ENCODE results near the gene PHLDB3.

The PHLDB3 gene

DNA sequence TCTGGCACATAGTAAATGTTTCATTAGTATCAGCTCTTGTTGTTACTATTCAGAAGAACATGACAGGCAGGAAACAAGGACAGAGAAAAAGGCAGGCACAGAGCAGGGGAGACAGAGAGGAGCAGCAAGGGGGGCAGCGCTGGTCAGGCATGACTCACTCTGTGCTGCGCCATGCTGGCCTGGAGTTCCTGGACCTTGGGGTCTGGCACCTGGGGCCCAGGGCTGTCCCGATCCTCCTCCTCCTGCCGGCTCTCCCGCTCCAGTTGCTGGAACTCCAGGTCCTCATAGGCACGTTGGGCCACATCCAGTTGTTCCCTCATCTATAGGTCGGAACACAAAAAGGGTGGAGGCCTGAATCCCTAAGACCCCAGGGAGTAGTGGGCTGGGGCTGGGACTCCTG, 7.6 kb downstream of the PHLDB3 start:
- no peak for DNase-seq (ENCODE audit: low spot score)

DNA sequence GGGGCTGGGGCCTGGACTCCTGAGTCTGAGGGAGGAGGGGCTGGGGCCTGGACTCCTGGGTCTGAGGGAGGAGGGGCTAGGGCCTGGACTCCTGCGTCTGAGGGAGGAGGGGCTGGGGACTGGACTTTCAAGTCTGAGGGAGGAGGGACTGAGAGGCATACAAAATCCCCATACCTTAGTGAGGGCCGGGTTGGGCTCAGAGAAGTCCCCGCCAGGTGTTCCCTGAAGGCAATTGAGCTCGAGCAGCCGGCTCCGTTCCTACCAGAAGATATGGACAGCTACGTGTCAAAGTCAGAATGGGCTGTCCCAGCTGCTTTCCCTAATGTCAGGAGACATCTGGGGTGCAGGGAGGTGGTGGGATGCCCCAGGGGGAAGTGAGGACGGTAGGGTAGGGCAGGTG, 9.5 kb downstream of the PHLDB3 start:
- DNase-seq (ENCODE audit: low spot score) = no peak

DNA sequence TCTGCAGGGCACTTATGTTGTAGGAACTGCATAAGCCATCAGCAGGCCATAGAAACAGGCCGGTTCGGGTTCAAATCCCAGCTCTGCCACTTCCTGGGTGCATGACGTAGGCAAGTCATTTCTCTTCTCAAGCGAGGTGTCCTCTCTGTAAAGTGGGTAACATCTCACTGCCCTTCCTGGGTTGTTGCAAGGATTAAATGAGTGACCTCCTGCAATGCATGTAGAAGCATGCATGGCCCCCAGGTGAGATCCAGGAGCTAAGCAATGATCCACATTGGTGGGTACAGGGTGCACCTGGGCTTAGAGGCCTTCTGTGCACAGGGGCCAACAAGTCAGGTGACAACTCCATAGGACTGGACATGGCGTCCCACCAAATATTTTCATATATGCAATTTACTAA, 13.8 kb downstream of the PHLDB3 start:
- no peak for DNase-seq (ENCODE audit: low spot score)

DNA sequence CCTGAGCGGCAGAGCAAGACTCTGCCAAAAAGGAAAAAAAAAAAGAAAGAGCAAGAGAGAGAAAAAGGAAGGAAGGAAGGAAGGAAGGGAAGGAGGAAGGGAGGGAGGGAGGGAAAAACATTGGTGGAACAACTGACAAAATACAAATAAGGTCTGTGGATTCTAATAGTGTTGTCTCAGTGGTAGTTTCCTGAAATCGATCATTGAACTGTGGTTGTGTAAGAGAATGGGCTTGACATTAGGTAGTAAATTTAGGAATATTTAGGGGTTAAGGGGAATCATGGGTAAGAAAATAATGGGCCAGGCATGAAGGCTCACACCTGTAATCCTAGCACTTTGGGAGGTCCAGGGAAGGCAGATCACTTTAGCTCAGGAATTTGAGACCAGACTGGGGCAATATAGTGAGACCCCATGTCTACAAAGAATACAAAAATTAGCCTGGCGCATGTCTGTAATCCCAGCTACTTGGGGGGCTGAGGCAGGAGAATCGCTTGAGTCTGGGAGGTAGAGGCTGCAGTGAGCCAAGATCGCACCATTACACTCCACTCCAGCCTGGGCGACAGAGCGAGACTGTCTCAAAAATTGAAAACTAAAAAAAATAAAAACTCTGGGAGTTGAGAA, 14.5 kb downstream of the PHLDB3 start:
- DNase-seq (ENCODE audit: low spot score) = no peak

DNA sequence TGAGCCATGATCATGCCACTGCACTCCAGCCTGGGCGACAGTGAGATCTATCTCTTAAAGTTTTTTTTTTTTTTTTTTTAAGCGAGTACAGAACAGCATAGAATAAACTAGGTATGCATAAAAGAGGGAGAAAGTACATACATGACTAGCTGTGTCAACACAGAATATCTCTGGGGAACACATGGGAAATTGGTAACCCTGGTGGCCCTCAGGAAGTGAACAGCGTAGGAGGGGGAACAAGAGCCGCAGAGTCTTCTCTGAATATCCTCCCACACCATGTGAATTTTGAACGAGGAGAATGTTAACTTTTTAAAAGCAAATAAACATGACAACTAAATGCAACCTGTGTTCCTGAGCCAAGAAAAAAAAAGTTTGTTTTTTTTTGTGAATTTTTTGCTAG, 15.2 kb downstream of the PHLDB3 start:
- DNase-seq (ENCODE audit: low spot score) = no peak

- no peak for DNase-seq (ENCODE audit: low spot score)
These were observed 16.4 kb downstream of the PHLDB3 start for GRCh38 chr19:43488179-43488578.

DNA sequence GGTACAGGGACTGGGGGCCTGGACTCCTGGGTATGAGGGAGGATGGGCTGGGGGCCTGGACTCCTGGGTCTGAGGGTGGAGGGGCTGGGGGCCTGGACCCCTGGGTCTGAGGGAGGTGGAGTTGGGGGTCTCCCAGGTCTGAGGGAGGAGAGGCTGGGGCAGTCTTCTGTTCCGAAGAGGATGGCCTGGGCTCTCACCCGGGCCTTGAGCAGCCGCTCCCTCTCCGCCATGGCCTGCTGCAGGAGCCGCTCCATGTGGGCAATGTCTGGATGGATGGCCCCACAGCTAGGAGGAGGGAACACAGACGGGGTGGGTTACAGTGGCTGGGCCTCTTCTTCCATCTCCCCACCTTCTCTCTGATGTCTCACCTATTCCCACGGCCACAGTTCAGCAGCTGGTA, 18.1 kb downstream of the PHLDB3 start:
- no peak for DNase-seq (ENCODE audit: low spot score)

GRCh38 chr19:43485951-43486350, 18.6 kb downstream of the PHLDB3 start:
- no peak for DNase-seq (ENCODE audit: low spot score)

DNA sequence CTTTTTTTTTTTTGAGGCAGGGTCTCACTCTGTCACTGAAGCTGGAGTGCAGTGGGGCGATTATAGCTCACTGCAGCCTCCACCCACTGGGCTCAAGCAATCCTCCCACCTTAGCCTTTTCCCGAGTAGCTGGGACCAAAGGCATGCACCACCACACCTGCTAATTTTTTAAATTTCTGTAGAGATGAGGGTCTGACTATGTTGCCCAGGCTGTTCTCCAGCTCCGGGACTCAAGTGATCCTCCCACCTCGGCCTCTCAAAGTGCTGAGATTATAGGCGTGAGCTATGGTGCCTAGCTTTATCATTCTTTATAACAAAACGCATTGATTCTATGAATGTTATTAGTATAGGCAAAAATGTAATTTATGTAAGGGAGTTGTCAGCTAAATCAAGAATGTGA, 21.3 kb downstream of the PHLDB3 start:
- no peak for DNase-seq (ENCODE audit: low spot score)

DNA sequence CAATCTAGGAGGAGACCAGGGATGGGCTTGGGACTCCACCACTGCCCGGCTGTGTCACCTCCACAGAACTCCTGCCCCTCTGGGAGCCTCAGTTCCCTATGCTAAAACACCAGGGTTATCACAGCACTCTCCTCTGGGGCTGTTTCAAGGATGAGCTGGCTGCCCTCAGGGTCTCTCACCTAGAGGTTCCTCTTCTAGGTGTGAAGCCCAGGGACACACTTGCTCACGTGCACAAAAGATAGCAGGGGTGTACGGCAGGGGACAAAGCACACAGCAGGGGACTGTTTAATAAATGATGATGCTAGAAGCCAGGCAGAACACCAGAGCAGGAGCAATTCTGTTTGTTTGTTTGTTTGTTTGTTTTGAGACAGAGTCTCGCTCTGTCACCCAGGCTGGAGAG, 22.4 kb downstream of the PHLDB3 start:
- no peak for DNase-seq (ENCODE audit: low spot score)

GRCh38 chr19:43481701-43482100, 22.8 kb downstream of the PHLDB3 start:
- DNase-seq (ENCODE audit: low spot score) = no peak

DNA sequence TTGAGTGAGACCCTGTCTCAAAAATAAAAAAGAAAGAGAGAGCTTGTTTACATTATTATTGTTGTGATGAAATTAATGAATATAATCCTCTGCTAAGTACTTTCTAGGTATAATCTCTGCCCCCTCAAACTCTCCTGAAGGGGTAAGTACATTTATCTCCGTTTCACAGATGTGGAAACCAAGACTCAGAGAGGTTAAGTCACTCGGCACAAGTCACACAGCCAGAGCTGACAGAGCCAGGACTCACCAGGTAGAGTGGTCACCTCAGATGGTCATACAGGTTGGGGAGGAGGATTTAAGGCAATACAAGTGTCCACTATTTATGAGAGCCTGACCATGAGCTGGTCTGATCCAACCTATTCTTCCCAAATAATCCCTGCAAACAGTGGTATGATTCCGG, 24.0 kb downstream of the PHLDB3 start:
- no peak for DNase-seq (ENCODE audit: low spot score)

DNA sequence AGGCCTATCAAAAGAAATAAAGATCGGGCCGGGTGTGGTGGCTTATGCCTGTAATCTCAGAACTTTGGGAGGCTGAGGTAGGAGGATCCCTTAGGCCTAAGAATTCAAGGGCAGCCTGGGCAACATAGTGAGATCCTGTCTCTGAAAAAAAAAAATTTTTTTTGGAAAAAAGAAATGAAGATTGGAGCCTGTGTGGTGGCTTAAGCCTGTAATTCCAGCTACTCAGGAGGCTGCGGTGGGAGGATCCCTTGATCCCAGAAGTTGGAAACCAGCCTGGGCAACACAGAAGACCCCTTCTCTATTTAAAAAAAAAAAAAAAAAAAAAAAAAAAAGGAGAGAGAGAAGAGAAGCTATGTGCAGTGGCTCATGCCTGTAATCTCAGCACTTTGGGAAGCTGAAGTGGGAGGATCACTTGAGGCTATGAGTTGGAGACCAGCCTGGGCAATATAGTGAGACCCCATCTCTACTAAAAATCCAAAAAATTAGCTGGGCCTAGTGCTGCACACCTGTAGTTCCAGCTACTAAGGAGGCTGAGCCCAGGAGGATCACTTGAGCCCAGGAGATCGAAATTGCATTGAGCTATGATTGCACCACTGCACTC, 24.5 kb downstream of the PHLDB3 start:
- no peak for DNase-seq (ENCODE audit: low spot score)

DNA sequence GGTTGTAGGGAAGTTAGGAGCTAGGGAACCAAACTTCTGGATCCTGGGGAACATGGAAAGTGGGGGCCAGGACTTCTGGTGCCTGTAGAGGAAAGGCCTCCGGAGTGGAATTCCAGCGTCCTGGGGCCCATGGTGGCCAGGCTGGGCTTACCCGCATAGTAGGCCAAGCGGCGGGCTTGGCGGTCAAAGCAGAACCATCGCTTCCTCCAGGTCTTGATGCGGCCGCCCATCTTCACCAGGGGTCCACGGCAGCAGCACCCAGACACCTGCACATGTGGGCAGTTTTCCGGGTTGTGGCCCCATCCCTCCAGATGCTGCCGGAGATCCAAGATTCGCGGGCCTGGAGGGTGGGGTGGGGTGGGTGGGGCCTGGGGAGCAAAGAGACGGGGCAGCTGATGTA, 25.3 kb downstream of the PHLDB3 start:
- DNase-seq (ENCODE audit: low spot score) = no peak

DNA sequence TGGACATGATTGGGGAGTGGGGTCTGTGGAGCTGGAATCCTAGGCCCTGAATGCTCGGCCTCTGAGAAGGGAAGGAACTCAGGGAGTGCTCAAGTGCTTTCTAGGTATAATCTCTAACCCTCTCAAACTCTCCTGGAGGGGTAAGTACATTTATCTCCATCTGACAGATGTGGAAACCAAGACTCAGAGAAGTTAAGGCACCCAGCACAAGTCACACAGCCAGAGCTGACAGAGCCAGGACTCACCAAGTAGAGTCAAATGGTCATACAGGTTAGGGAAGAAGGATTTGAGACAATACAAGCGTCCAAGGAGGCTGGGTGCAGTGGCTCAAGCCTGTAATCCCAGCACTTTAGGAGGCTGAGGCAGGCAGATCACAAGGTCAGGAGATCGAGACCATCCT, 26.2 kb downstream of the PHLDB3 start:
- no peak for DNase-seq (ENCODE audit: low spot score)

DNA sequence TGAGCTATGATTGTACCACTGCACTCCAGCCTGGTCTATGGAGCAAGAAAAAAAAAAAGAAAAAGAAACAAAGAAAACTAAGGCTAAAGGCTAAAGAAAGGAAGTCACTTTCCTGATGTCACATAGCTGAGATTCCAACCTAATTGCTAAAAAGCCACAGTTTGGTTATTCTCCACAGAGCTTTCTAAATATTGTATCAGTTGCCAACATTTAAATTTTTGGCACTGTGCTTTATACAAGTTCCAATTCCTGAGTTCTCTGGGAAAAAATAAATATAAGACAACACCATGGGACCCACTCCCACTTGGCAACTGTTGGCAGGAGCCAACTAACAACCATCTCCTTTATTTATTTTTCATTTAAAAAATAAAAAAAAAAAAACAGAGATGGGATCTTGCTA, 27.9 kb downstream of the PHLDB3 start:
- no peak for DNase-seq (ENCODE audit: low spot score)

DNA sequence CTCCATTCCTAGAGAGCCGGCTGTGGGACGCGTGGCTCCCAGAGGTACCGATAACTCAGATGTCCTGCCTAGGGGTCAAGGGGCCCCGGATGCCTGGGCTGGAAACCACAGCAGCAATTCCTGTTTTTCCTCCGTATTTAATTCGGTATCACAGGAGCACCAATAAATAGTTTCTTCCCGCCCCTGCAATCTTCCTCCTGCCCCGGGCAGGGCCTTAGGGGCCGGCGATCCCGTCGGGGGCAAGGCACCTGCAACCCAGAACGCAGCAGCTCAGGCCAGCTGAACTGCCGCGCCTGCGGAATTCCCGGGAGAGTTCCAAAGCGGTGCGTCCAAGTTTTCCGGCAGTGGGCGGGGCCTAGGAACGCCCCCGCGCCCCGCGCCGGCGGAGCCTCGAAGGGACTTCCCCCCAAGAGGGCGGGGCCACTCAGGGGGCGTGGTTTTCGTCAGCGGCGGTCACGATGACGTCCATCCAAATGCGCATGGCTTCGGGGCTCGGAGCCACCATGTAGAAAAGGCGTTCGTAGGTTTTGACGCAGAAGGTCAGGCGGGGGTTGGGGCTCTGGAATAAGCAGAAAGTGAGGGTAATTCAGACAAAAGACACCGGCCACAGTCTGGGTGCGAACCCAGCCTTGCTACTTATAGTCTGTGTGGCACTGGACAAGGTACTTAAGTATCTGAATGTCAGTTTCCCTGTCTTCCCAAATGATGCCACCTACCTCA, 29.4 kb downstream of the PHLDB3 start:
- DNase-seq (ENCODE audit: low spot score) = peak; percentile 92

DNA sequence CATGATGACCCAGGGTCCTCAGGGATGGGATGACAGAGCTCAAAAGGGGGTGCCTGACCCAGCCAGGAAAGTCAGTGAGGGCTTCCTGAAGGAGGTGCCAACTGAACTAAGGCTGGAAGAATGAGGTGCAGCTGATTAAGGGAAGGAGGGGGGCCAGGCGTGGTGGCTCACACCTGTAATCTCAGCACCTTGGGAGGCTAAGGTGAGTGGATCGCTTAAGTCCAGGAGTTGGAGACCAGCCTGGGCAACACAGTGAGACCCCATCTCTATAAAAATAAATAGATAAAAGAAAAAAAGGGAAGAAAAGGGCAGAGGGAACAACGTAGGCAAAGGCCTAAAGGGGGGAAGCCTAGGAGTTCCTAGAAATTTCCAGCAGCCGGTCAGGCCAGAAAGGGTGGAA, 30.1 kb downstream of the PHLDB3 start:
- no peak for DNase-seq (ENCODE audit: low spot score)

DNA sequence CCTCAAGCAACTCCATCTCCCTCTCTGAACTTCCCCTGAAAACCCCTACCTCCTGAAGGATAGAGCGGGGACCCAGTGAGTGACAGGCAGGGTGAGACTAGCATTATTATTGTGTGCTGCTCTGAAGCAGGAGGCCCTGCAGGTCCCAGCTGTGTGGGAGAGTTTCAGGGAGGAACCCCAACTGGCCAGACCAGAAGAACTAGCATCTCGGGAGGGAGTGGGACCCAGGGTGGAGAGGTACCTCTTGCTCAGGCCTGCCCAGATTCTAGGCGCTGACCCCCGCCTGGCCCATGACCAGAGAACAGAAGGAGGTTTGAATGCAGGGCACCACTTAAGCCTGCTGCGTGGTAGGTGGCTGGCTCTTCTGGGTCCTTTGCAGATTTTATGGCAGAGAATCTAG, 33.5 kb downstream of the PHLDB3 start:
- no peak for DNase-seq (ENCODE audit: low spot score)

DNA sequence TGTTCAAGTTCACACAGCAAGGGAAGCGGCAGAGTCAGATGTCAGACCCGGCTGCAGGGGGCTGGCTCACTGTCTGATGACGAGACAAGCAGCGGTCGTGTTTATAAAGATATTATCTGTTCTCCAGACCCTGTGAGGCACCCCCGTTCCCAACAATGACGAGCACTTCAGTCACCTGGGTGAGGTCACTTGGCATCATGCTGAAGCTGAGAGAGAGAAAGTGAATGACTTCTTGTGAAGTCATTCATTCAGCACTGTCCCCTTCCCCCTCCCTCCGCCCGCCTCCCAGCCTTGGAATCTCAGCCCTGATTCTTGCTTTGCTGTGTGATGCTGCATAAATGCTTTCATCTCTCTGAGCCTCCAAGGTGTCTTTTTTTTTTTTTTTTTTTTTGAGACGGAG, 34.3 kb downstream of the PHLDB3 start:
- no peak for DNase-seq (ENCODE audit: low spot score)

- peak; percentile 75 for DNase-seq (ENCODE audit: low spot score)
These were observed 35.4 kb downstream of the PHLDB3 start for GRCh38 chr19:43469160-43469480.

- DNase-seq (ENCODE audit: low spot score) = no peak
These were observed 36.0 kb downstream of the PHLDB3 start for GRCh38 chr19:43468354-43469159.

GRCh38 chr19:43467730-43468129, 36.8 kb downstream of the PHLDB3 start:
- peak; percentile 77 for DNase-seq (ENCODE audit: low spot score)
